Neural crest cell (in vitro differentiated cells): ENCODE data around the gene RAPGEF2. TPM values are rescaled to one million over a fixed set of nuclear protein-coding genes. Genes with fewer than 3 reads are reported as not detected.

Source experiments
- DNase-seq: peaks from one replicate; pipeline ENCODE4 v3.0.0; 2021; ENCODE audit warnings: low read depth, mixed read lengths, low spot score
- H3K27ac Mint-ChIP-seq: one replicate; pipeline ENCODE4 v1.8.0; 2021; ENCODE audit warnings: mild to moderate bottlenecking, mixed read lengths; ENCODE audit not compliant: unreplicated experiment
- H3K27me3 Mint-ChIP-seq: 2 replicates; pipeline ENCODE4 v1.8.0; 2021; ENCODE audit warnings: low read depth, mild to moderate bottlenecking, mixed read lengths
- H3K36me3 Mint-ChIP-seq: 2 replicates; pipeline ENCODE4 v1.8.0; 2021; ENCODE audit warnings: low read depth, mild to moderate bottlenecking, mixed read lengths
- H3K4me1 Mint-ChIP-seq: 2 replicates; pipeline ENCODE4 v1.8.0; 2021; ENCODE audit warnings: mixed read lengths
- H3K4me3 Mint-ChIP-seq: one replicate; pipeline ENCODE4 v1.8.0; 2021; ENCODE audit warnings: mild to moderate bottlenecking, mixed read lengths
- H3K9me3 Mint-ChIP-seq: 2 replicates; pipeline ENCODE4 v1.8.0; 2021; ENCODE audit warnings: mixed read lengths
- CTCF ChIP-seq: fragments of 200-600 bp; sonication (generic); conservative IDR thresholded peaks from 2 replicates; pipeline ENCODE4 v1.5.0; 2021; ENCODE audit warnings: antibody characterized with exemption, mild to moderate bottlenecking
- total RNA-seq: library from RNA; stranded (reverse); gene quantifications from 2 replicates; pipeline ENCODE4 v1.2.1, GENCODE V29; 2021

RAPGEF2 gene
- total RNA-seq, 1 donor from 2014 or later = 44.2 TPM

- no peaks in the 10 kb centered on the region for H3K9me3 Mint-ChIP-seq
- no peak for TF ChIP-seq CTCF
- H3K4me3 Mint-ChIP-seq = no peak overlapping the region
- peaks cover 5% of the 10 kb centered on the region for H3K4me1 Mint-ChIP-seq
- no peak for DNase-seq
- no peaks in the 10 kb centered on the region for H3K36me3 Mint-ChIP-seq
- no peak overlapping the region for H3K27ac Mint-ChIP-seq
- H3K27me3 Mint-ChIP-seq = no peaks in the 10 kb centered on the region
These were observed 27.1 kb downstream of the RAPGEF2 start for GRCh38 chr4:159129814-159130550.

GRCh38 chr4:159131564-159131963, 28.7 kb downstream of the RAPGEF2 start:
- Mint-ChIP-seq H3K27me3 (no peaks in the 10 kb centered on the region), H3K4me1 (peaks cover 5% of the 10 kb centered on the region), H3K9me3 (no peaks in the 10 kb centered on the region), H3K36me3 (no peaks in the 10 kb centered on the region), H3K27ac (no peak overlapping the region), H3K4me3 (no peak overlapping the region)
- DNase-seq = no peak
- no peak for TF ChIP-seq CTCF

GRCh38 chr4:159134429-159134828, 31.6 kb downstream of the RAPGEF2 start:
- no peak overlapping the region for H3K27ac Mint-ChIP-seq
- DNase-seq = no peak
- H3K27me3 Mint-ChIP-seq = no peaks in the 10 kb centered on the region
- TF ChIP-seq CTCF = no peak
- H3K4me3 Mint-ChIP-seq = no peak overlapping the region
- H3K9me3 Mint-ChIP-seq = no peaks in the 10 kb centered on the region
- peaks cover 5% of the 10 kb centered on the region for H3K4me1 Mint-ChIP-seq
- H3K36me3 Mint-ChIP-seq = no peaks in the 10 kb centered on the region

GRCh38 chr4:159137176-159137575, 34.3 kb downstream of the RAPGEF2 start:
- TF ChIP-seq CTCF = no peak
- Mint-ChIP-seq H3K9me3 (no peaks in the 10 kb centered on the region), H3K4me3 (no peak overlapping the region), H3K27me3 (no peaks in the 10 kb centered on the region), H3K4me1 (no peaks in the 10 kb centered on the region), H3K36me3 (no peaks in the 10 kb centered on the region), H3K27ac (no peak overlapping the region)
- no peak for DNase-seq

- Mint-ChIP-seq H3K27ac (no peak overlapping the region), H3K9me3 (no peaks in the 10 kb centered on the region), H3K27me3 (no peaks in the 10 kb centered on the region), H3K36me3 (no peaks in the 10 kb centered on the region), H3K4me3 (no peak overlapping the region), H3K4me1 (no peaks in the 10 kb centered on the region)
- no peak for TF ChIP-seq CTCF
- DNase-seq = no peak
These were observed 35.6 kb downstream of the RAPGEF2 start for GRCh38 chr4:159138436-159138835.
